ENCODE results near the gene ZNF333.

Gene ZNF333

GRCh38 chr19:14659874-14660489, 29.9 kb upstream of the ZNF333 start:
- no peak for TF ChIP-seq CTCF (conservative IDR thresholded peaks at IDR 0.05; ENCODE audit: low read depth, low read length)
- DNase-seq (ENCODE audit: low read depth): no peak
- no peak overlapping the region for H3K4me3 ChIP-seq (ENCODE audit: low read length)

GRCh38 chr19:14661372-14661924, 28.4 kb upstream of the ZNF333 start:
- no peak overlapping the region for H3K4me3 ChIP-seq (ENCODE audit: low read length)
- no peak for TF ChIP-seq CTCF (conservative IDR thresholded peaks at IDR 0.05; ENCODE audit: low read depth, low read length)
- DNase-seq (ENCODE audit: low read depth): no peak

DNA sequence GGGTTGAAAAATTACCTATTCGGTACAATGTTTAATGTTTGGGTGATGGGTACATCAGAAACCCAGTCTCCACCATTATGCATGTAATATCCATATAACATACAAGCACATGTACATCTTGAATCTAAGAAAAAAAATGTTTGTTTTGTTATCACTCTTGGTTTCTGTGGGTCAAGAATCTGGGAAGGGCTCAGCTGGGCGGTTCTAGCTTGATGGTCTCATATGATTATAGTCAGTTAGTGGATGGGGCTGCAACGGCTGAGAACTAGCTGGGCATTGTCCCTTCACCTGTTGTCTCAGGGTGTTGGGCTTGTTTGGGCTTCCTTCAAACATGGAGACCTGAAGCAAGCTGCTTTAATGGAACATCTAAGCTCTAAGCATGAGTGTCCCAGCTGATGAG, 19.9 kb upstream of the ZNF333 start:
- H3K4me3 ChIP-seq (ENCODE audit: low read length): no peak overlapping the region
- no peak for TF ChIP-seq CTCF (conservative IDR thresholded peaks at IDR 0.05; ENCODE audit: low read depth, low read length)
- no peak for DNase-seq (ENCODE audit: low read depth)

- no peak overlapping the region for H3K4me3 ChIP-seq (ENCODE audit: low read length)
- no peak for DNase-seq (ENCODE audit: low read depth)
- TF ChIP-seq CTCF (conservative IDR thresholded peaks at IDR 0.05; ENCODE audit: low read depth, low read length): no peak
Measured at GRCh38 chr19:14670408-14670807, 19.4 kb upstream of the ZNF333 start.

GRCh38 chr19:14672188-14672872, 17.5 kb upstream of the ZNF333 start:
- H3K4me3 ChIP-seq (ENCODE audit: low read length): no peak overlapping the region
- TF ChIP-seq CTCF (conservative IDR thresholded peaks at IDR 0.05; ENCODE audit: low read depth, low read length): no peak
- DNase-seq (ENCODE audit: low read depth): no peak

DNA sequence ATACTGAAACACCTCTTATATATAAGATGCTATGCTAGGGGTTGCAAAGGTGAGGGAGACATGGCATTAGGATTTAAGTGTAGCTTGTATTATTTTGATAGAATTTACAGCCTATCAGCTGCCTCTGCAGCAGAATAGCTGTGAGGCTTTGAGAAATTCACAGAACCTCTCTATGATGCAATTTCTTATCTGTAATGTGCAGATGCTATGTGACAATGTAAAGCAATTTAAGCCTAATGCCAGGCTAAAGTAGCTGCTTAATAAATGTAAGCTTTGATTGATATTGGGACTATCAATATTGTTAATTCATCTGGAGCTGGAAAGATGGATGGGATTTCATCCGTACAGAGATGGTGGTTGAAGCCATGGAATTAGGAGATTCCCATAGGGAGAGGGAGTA, 16.8 kb upstream of the ZNF333 start:
- no peak for TF ChIP-seq CTCF (conservative IDR thresholded peaks at IDR 0.05; ENCODE audit: low read depth, low read length)
- DNase-seq (ENCODE audit: low read depth): no peak
- no peak overlapping the region for H3K4me3 ChIP-seq (ENCODE audit: low read length)

DNA sequence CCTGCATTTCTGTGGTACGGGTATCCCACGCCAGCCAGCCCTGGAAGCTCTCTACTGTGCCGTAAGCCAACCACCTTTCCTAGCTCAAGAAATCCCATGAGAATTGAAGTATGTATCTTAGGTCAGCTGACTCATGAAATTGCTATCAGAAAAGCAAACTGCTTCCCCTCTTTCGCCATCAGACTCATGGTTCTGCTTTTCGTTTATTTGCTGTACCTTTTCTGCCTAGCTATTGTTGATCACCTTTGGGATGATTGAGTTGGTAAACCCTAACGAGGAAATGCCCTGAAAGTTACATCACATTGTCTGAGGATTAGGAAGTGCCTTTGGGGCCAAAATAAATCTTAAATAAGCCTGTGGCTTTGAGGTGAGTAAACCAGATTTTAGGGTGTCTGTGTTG, 15.1 kb upstream of the ZNF333 start, which contains the start of gene ADGRE3:
TSS of gene ADGRE3 (minus strand) at position 81 of the 400 bp plus-strand sequence. CDS start at position 7, 74 bp downstream.
- H3K4me3 ChIP-seq (ENCODE audit: low read length): no peak within 1 kb of the TSS

More for the DNA sequence above, 15.1 kb upstream of the ZNF333 start, which contains the start of gene ADGRE3:
- TF ChIP-seq CTCF (conservative IDR thresholded peaks at IDR 0.05; ENCODE audit: low read depth, low read length): no peak
- no peak for DNase-seq (ENCODE audit: low read depth)

Data from retinal pigment epithelial cell (primary cell).